ENCODE results near the gene NFYA. TPM values are rescaled to one million over a fixed set of nuclear protein-coding genes. Genes with fewer than 3 reads are reported as not detected.

NFYA gene
- total and polyA plus RNA-seq, 2 donors (not counting 1 experiment from before 2014, with no cell fraction given): 23.3 to 44.3 TPM

DNA sequence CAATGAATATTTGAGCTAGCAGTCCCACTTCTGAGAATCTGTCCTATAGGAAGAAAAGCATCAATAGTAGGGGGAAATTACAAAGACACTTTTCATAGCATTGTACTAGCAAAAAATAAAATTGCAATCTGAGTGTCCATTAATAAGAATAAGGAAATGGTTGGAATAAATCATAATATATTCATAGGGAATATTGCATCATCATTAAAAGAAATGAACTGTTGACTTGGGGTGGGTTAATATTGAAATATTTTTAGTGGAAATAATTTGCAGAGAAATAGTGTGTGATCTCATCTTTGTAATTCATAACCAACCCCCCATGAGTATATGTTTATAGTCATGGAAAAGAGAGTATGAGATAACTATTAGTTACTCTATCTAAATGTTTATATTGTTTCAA lies 12.4 kb downstream of the NFYA start:
- ATAC-seq (ENCODE audit: low read depth): no peak
- H3K79me2 ChIP-seq (ENCODE audit: control insufficient read depth, insufficient read depth, low read length): peaks cover 41% of the 10 kb centered on the region
- no peaks in the 10 kb centered on the region for H3K9me3 ChIP-seq (ENCODE audit: control extremely low read depth in 1 of 3, control insufficient read depth in 2 of 3, insufficient read depth in 1 of 3, low read length in 2 of 3)
- CTCF ChIA-PET: no interaction called here
- POLR2A ChIA-PET: no interaction called here
- peaks cover 18% of the 10 kb centered on the region for H4K20me1 ChIP-seq (ENCODE audit: control insufficient read depth, insufficient read depth, low read length, poor library complexity, severe bottlenecking)
- H3K4me1 Mint-ChIP-seq: peaks cover 21% of the 10 kb centered on the region
- no peak overlapping the region for H3K27ac Mint-ChIP-seq
- no peaks in the 10 kb centered on the region for H3K27me3 ChIP-seq (replicated peaks in 1 of 4; ENCODE audit: control extremely low read depth in 1 of 4, control insufficient read depth in 3 of 4, insufficient read depth in 4 of 4, low read length in 3 of 4)
- no peaks in the 10 kb centered on the region for H3K27me3 Mint-ChIP-seq
- H3K4me3 ChIP-seq (ENCODE audit: control extremely low read depth in 1 of 5, extremely low read depth in 1 of 5, insufficient read depth in 1 of 5, low read depth in 2 of 5, low read length in 4 of 5): no peak overlapping the region
- TF ChIP-seq, protein P1, sequence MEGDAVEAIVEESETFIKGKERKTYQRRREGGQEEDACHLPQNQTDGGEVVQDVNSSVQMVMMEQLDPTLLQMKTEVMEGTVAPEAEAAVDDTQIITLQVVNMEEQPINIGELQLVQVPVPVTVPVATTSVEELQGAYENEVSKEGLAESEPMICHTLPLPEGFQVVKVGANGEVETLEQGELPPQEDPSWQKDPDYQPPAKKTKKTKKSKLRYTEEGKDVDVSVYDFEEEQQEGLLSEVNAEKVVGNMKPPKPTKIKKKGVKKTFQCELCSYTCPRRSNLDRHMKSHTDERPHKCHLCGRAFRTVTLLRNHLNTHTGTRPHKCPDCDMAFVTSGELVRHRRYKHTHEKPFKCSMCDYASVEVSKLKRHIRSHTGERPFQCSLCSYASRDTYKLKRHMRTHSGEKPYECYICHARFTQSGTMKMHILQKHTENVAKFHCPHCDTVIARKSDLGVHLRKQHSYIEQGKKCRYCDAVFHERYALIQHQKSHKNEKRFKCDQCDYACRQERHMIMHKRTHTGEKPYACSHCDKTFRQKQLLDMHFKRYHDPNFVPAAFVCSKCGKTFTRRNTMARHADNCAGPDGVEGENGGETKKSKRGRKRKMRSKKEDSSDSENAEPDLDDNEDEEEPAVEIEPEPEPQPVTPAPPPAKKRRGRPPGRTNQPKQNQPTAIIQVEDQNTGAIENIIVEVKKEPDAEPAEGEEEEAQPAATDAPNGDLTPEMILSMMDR (IDR thresholded peaks at IDR 0.05): no peak
- TF ChIP-seq EZH2 (IDR thresholded peaks at IDR 0.05; ENCODE audit: borderline replicate concordance, insufficient read depth, low read depth, low read length, poor library complexity, severe bottlenecking): no peak
- no peak for DNase-seq
- no peak overlapping the region for H3K27ac ChIP-seq (ENCODE audit: low read length in 2 of 2)
- no peak overlapping the region for H2AFZ ChIP-seq (ENCODE audit: insufficient read depth, low read depth, low read length, poor library complexity, severe bottlenecking)
- H3K4me3 Mint-ChIP-seq: no peak overlapping the region
- H3K4me2 ChIP-seq (replicated peaks; ENCODE audit: low read depth, low read length, poor library complexity, severe bottlenecking): no peak overlapping the region
- intact Hi-C loops (cut with micrococcal nuclease): no loop called here
- no peaks in the 10 kb centered on the region for H3K9me3 Mint-ChIP-seq (ENCODE audit: insufficient read depth)
- peaks cover 7% of the 10 kb centered on the region in 2 donors for H3K4me1 ChIP-seq (ENCODE audit: control insufficient read depth in 2 of 2, insufficient read depth in 2 of 2, low read length in 2 of 2)
- no peak overlapping the region for H3K9ac ChIP-seq (ENCODE audit: low read length)
- H3K36me3 ChIP-seq (replicated peaks in 1 of 2; ENCODE audit: control extremely low read depth in 1 of 2, control insufficient read depth in 1 of 2, extremely low read depth in 1 of 2, insufficient read depth in 2 of 2, low read length in 1 of 2): peaks cover 12 to 74% of the 10 kb centered on the region in 2 experiments

DNA sequence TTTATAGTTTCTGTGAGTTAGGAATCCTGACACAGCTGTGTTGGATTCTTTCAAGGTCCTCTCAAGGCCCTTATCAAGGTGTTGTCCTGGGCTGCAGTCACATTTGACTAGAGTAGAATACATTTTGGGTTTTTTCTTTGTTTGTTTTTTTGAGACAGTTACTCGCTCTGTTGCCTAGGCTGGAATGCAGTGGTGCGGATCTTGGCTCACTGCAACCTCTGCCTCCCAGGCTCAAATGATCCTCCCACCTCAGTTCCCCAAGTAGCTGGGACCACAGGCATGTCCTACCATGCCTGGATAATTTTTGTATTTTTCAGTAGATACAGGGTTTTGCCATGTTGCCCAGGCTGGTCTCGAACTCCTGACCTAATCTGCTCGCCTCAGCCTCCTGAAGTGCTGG lies 15.7 kb downstream of the NFYA start:
- intact Hi-C loops (cut with micrococcal nuclease): no loop called here
- Mint-ChIP-seq H3K9me3 (ENCODE audit: insufficient read depth) (no peaks in the 10 kb centered on the region), H3K27me3 (no peaks in the 10 kb centered on the region), H3K4me3 (no peak overlapping the region), H3K4me1 (peaks cover 4% of the 10 kb centered on the region), H3K27ac (no peak overlapping the region)
- Histone ChIP-seq H4K20me1 (ENCODE audit: control insufficient read depth, insufficient read depth, low read length, poor library complexity, severe bottlenecking) (peaks cover 18% of the 10 kb centered on the region), H3K9me3 (ENCODE audit: control extremely low read depth in 1 of 3, control insufficient read depth in 2 of 3, insufficient read depth in 1 of 3, low read length in 2 of 3) (no peaks in the 10 kb centered on the region), H3K4me2 (replicated peaks; ENCODE audit: low read depth, low read length, poor library complexity, severe bottlenecking) (no peak overlapping the region), H3K4me1 (ENCODE audit: control insufficient read depth in 2 of 2, insufficient read depth in 2 of 2, low read length in 2 of 2) (no peaks in the 10 kb centered on the region), H3K4me3 (ENCODE audit: control extremely low read depth in 1 of 5, extremely low read depth in 1 of 5, insufficient read depth in 1 of 5, low read depth in 2 of 5, low read length in 4 of 5) (no peak overlapping the region), H3K27me3 (replicated peaks in 1 of 4; ENCODE audit: control extremely low read depth in 1 of 4, control insufficient read depth in 3 of 4, insufficient read depth in 4 of 4, low read length in 3 of 4) (no peaks in the 10 kb centered on the region), H3K27ac (ENCODE audit: low read length in 2 of 2) (no peak overlapping the region), H3K79me2 (ENCODE audit: control insufficient read depth, insufficient read depth, low read length) (peaks cover 15% of the 10 kb centered on the region), H2AFZ (ENCODE audit: insufficient read depth, low read depth, low read length, poor library complexity, severe bottlenecking) (no peak overlapping the region), H3K9ac (ENCODE audit: low read length) (no peak overlapping the region), H3K36me3 (replicated peaks in 1 of 2; ENCODE audit: control extremely low read depth in 1 of 2, control insufficient read depth in 1 of 2, extremely low read depth in 1 of 2, insufficient read depth in 2 of 2, low read length in 1 of 2) (peaks cover 12 to 83% of the 10 kb centered on the region in 2 experiments)
- CTCF ChIA-PET: interaction anchor here (0.7 kb wide), 1 partner anchor 34 kb away, joined by 3 read pairs; no protein-coding TSS in a partner anchor
- WGBS (ENCODE audit: insufficient coverage): no CpG with 5 or more reads among the region's 4 CpGs
- POLR2A ChIA-PET: no interaction called here
- DNase-seq (no peak), ATAC-seq (ENCODE audit: low read depth) (no peak)
- no peak for TF ChIP-seq EZH2 (IDR thresholded peaks at IDR 0.05; ENCODE audit: borderline replicate concordance, insufficient read depth, low read depth, low read length, poor library complexity, severe bottlenecking)
- TF ChIP-seq, protein P1 (IDR thresholded peaks at IDR 0.05): no peak
